Fibroblast of lung (primary cell): ENCODE measurements around the gene LMO3.

ENCODE experiments used
- CTCF ChIP-seq, 2 donors: IDR thresholded peaks in 1 of 2; conservative IDR thresholded peaks in 1 of 2; 1 replicate in 1 of 2; 2 replicates in 1 of 2; pipeline ENCODE4 v1.5.1; 2011 to 2012; ENCODE audit warnings: low read length in 2 of 2, control low read depth in 1 of 2, inconsistent platforms in 1 of 2, low read depth in 1 of 2, mild to moderate bottlenecking in 1 of 2
- EZH2 ChIP-seq: IDR thresholded peaks from 2 replicates; pipeline ENCODE4 v1.5.1; 2012; ENCODE audit warnings: low read length, control low read depth, mild to moderate bottlenecking; ENCODE audit errors: missing control alignments

GRCh38 chr12:16524378-16524777, 81.6 kb downstream of the LMO3 start:
- TF ChIP-seq CTCF (conservative IDR thresholded peaks at IDR 0.05 in 1 of 2, IDR thresholded peaks at IDR 0.05 in 1 of 2; ENCODE audit: low read depth in 1 of 2, low read length in 2 of 2) (no peak), EZH2 (no peak)
